Left ventricle myocardium inferior (tissue), 1 donor: Measurements from ENCODE around the gene PIP4K2C. TPM values are rescaled to one million over a fixed set of nuclear protein-coding genes. Genes with fewer than 3 reads are reported as not detected.

Experiments used
- DNase-seq: peaks from one replicate; pipeline ENCODE4 v3.0.0-alpha.2; 2020
- H3K27ac ChIP-seq: fragments of 200-600 bp; replicated peaks from 2 replicates; pipeline ENCODE4 v1.8.0; 2021
- H3K27me3 ChIP-seq: fragments of 200-600 bp; 2 replicates; pipeline ENCODE4 v1.8.0; 2021; ENCODE audit warnings: low read depth
- H3K36me3 ChIP-seq: fragments of 200-600 bp; 2 replicates; pipeline ENCODE4 v1.8.0; 2021
- H3K4me1 ChIP-seq: fragments of 200-600 bp; 2 replicates; pipeline ENCODE4 v1.8.0; 2021
- H3K4me3 ChIP-seq: fragments of 200-600 bp; 2 replicates; pipeline ENCODE4 v1.8.0; 2021; ENCODE audit warnings: mild to moderate bottlenecking, moderate library complexity
- H3K9me3 ChIP-seq: fragments of 200-600 bp; replicated peaks from 2 replicates; pipeline ENCODE4 v1.8.0; 2021
- CTCF ChIP-seq: fragments of 200-600 bp; IDR thresholded peaks from 2 replicates; pipeline ENCODE4 v1.8.0; 2021; ENCODE audit warnings: antibody characterized with exemption, mild to moderate bottlenecking, borderline replicate concordance
- intact Hi-C: fragments of 100-400 bp; cut with micrococcal nuclease; formaldehyde crosslinking; loops from one replicate; pipeline ENCODE4 v1.11.0; 2022
- total RNA-seq: library from RNA; stranded (reverse); fragmentation: NEBNext Ultra II Directional; extraction: Animal tissue kit (Norgen Biotek cat#: 25700); gene quantifications from one replicate; pipeline ENCODE4 v1.2.1, GENCODE V29; 2021
- donor health status: DM: no; HTN: yes; CAD: no; lungs with severe emphysema.

PIP4K2C gene
- total RNA-seq, 1 donor from 2014 or later = 12.3 TPM

- Histone ChIP-seq H3K36me3 (peaks cover 5% of the 10 kb centered on the region), H3K9me3 (no peaks in the 10 kb centered on the region), H3K4me3 (peak overlapping the region; percentile 91), H3K27ac (no peak overlapping the region), H3K27me3 (peaks cover 40% of the 10 kb centered on the region), H3K4me1 (peaks cover 49% of the 10 kb centered on the region)
- DNase-seq = no peak
- no peak for TF ChIP-seq CTCF
- intact Hi-C loops = no loop called here
Measured at GRCh38 chr12:57547288-57548012, 43.5 kb upstream of the PIP4K2C start.

GRCh38 chr12:57548013-57548315, 43.0 kb upstream of the PIP4K2C start:
- intact Hi-C loops = no loop called here
- peaks cover 49% of the 10 kb centered on the region for H3K4me1 ChIP-seq
- no peak for TF ChIP-seq CTCF

GRCh38 chr12:57548488-57548887, 42.5 kb upstream of the PIP4K2C start:
- intact Hi-C loops = no loop called here
- no peaks in the 10 kb centered on the region for H3K36me3 ChIP-seq

More at GRCh38 chr12:57548013-57548315, 43.0 kb upstream of the PIP4K2C start:
- DNase-seq = no peak
- Histone ChIP-seq H3K27ac (no peak overlapping the region), H3K36me3 (no peaks in the 10 kb centered on the region), H3K27me3 (peaks cover 45% of the 10 kb centered on the region), H3K9me3 (no peaks in the 10 kb centered on the region), H3K4me3 (no peak overlapping the region)

GRCh38 chr12:57549203-57549908, 41.6 kb upstream of the PIP4K2C start:
- peaks cover 59% of the 10 kb centered on the region for H3K27me3 ChIP-seq
- intact Hi-C loops = no loop called here
- H3K9me3 ChIP-seq = no peaks in the 10 kb centered on the region
- no peak for DNase-seq
- no peak for TF ChIP-seq CTCF
- no peak overlapping the region for H3K27ac ChIP-seq
- H3K4me3 ChIP-seq = peak overlapping the region; percentile 62
- no peaks in the 10 kb centered on the region for H3K36me3 ChIP-seq
- H3K4me1 ChIP-seq = peaks cover 36% of the 10 kb centered on the region

More at GRCh38 chr12:57548488-57548887, 42.5 kb upstream of the PIP4K2C start:
- TF ChIP-seq CTCF = no peak
- no peaks in the 10 kb centered on the region for H3K9me3 ChIP-seq
- no peak for DNase-seq
- H3K27ac ChIP-seq = no peak overlapping the region
- H3K4me1 ChIP-seq = peaks cover 44% of the 10 kb centered on the region
- no peak overlapping the region for H3K4me3 ChIP-seq
- H3K27me3 ChIP-seq = peaks cover 50% of the 10 kb centered on the region

GRCh38 chr12:57549909-57550640, 40.9 kb upstream of the PIP4K2C start, which contains the start of gene KIF5A:
Gene KIF5A, plus strand, starts transcription at chr12:57550044. Its CDS starts 228 bp downstream, at chr12:57550272.
- H3K4me3 ChIP-seq = peak within 1 kb of the TSS; percentile 62
- no peaks in the 10 kb centered on the region for H3K9me3 ChIP-seq
- H3K36me3 ChIP-seq = no peaks in the 10 kb centered on the region
- peaks cover 66% of the 10 kb centered on the region for H3K27me3 ChIP-seq
- no peak for TF ChIP-seq CTCF
- intact Hi-C loops = no loop called here
- no peak for DNase-seq
- no peak within 1 kb of the TSS for H3K27ac ChIP-seq
- H3K4me1 ChIP-seq = peaks cover 28% of the 10 kb centered on the region
